HG03558 (cell line): Measurements from ENCODE around the gene PPM1H.
"Not testable (repeated sequence)": the region's sequence is repeated elsewhere in the genome, so short reads cannot be mapped to it uniquely, and the experiment has no call there.

Experiments used
- ATAC-seq: cut with Tn5 transposase; IDR thresholded peaks from one replicate; pipeline ENCODE4 v1.9.1; 2021; ENCODE audit warnings: moderate number of reproducible peaks; ENCODE audit not compliant: unreplicated experiment; ENCODE audit errors: extremely low read depth

The PPM1H gene

GRCh38 chr12:62910549-62911169, 24.3 kb downstream of the PPM1H start:
- ATAC-seq, result no peak

DNA sequence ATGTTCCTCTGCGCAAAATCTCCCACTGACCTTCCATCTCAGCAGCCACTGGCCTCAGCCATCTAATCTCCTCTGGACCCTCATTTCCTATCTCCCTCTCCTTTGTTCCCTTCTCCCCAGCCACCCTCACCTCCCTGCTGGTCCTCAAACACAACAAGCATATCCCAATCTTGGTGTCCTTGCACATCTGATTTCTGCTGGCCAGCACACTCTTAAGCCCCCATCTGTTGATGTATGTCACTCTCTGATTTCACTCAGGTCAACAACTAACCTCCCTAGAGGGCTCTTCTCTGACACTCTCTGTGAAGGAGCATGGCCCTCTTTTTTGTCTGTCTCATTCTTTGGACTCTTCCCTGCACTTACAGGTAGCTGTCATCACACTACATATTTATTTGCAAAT, 25.6 kb downstream of the PPM1H start:
- ATAC-seq, result no peak

- no peak for ATAC-seq
Measured at GRCh38 chr12:62908674-62909073, 26.3 kb downstream of the PPM1H start.

- ATAC-seq, result no peak
Measured at GRCh38 chr12:62907561-62907960, 27.4 kb downstream of the PPM1H start.

- no peak for ATAC-seq
Measured at GRCh38 chr12:62907078-62907477, 27.9 kb downstream of the PPM1H start.

DNA sequence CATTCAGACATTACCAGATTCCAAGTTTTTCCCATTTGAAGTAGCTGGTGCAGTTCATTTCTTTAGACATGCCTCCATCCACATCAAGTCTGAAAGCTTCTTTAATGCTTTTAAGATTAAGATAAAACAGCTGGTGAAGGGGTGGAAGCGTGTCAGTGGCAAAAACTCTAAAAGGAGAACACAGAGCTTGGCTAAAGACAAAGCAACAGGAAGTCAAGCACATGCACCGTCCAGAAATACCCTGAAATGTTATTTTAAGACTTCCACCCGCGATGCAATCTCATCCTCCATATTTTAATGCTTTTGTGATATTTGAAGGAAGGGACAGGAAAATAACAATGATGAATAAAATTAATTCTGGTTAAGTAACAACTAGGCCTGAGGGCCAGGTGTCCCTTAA, 31.8 kb downstream of the PPM1H start:
- no peak for ATAC-seq

DNA sequence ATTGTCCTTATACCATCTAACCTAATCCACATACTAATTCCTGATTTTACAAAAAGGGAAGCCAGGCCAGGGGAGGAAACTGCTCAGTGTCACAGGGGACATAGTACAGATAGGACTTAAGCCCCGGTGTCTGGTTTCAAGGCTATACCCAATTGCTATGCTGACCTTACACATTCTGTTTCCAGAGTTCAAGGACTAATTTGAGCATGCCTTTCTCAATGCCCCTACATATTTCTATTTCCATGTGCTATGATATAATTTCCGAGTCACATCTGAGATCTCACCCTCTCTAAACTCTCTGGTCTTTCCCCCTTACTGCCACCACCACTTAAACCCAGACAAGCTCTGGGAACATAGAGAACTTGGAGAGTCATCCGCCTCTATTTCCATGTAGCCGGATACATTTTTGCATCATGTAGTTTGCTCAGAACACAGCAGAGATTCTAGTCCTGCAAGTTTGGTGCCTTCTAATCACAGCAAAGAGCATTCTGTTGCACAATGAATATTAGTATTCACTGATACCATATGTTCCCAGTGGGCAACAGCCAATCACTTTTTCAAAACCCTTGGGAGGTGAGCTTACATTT, 34.2 kb downstream of the PPM1H start:
- ATAC-seq, result no peak

GRCh38 chr12:62899568-62900390, 35.2 kb downstream of the PPM1H start:
- no peak for ATAC-seq

DNA sequence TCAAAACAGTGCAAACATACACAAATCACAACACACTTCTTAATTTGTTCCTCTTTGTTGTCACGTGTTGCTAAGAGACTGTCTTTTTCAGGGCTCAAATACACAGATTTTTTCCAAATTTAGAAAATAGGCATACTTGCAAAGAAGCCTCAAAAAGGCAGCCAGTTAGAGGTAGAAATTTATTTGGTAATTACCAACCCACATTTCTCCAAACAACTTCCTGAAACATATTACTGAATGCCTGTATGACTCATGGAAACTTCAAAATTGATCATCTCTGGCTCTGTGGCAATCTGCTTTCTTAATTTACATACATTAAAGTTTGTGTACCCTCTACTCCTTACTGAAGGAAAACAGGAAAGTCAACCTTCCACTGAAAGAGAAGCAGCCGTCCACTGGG, 36.4 kb downstream of the PPM1H start:
- no peak for ATAC-seq

- no peak for ATAC-seq
Measured at GRCh38 chr12:62895351-62895877, 39.5 kb downstream of the PPM1H start.

- ATAC-seq, result no peak
Measured at GRCh38 chr12:62893276-62893675, 41.7 kb downstream of the PPM1H start.

DNA sequence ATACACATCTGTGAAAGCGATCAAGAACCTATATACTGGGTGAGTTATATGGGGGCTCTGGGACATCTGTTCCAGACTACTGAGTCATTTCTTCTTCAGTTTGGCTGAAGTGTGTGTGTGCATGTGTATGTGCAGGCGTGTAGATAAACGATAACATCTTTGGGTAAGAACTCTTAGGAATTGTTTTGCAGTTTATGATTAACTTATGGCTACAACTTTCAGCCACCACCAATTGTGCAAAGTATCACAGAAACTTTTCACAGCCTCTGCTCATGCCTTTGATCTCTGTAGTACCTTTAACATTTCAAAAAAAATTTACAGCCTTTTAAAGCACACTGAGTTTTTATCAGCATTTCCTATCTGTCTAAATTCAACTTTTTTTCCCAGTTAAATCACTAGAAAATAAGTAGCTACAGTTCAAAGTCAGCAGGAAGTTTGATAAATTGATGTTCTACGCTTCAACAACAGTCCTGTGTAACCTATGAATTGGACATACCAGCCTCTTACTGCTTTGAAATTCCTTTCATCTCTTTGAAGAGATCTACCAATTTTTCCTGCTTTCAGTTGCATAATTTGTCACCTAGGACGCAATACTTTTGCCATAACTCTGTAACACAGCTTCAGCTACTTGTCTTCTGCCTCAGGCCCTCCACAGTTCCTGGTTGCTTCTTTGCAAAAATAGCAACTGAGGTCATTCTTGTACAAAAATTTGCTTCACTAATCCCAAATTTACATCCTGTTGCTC, 43.0 kb downstream of the PPM1H start:
- ATAC-seq, result no peak

- ATAC-seq, result no peak
Measured at GRCh38 chr12:62888454-62889110, 46.4 kb downstream of the PPM1H start.

- ATAC-seq, result no peak
Measured at GRCh38 chr12:62886796-62887195, 48.2 kb downstream of the PPM1H start.

GRCh38 chr12:62885242-62885641, 49.7 kb downstream of the PPM1H start:
- ATAC-seq, result no peak

DNA sequence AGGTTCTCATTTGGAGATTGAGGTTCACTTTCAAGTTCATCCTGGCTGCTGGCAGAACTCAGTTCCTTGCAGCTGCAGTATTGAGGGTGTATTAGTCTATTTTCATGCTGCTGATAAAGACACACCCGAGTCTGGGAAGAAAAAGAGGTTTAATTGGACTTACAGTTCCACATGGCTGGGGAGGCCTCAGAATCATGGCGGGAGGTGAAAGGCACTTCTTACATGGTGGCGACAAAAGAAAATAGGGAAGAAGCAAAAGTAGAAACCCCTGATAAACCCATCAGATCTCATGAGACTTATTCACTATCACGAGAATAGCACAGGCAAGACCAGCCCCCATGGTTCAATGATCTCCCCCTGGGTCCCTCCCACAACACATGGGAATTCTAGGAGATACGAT, 50.1 kb downstream of the PPM1H start:
- not testable (repeated sequence) for ATAC-seq

DNA sequence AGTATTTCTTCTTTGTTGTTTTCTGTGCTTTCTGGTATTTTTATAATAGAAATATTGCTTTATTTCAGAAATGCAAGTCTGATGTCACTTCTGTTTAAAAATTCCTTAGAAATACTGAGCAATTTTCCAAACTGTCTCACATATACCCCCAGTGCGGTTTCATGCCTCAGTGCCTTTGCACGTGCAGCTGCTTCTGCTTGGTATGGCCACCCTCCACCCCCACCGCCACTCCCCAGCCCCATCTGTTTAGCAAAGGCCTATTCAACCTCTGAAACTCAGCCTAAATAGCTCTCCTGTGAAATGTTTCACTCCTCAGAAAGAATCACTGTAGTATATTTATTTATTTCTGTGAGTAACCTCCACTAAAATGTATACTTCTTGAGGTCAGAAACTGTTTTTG, 52.3 kb downstream of the PPM1H start:
- no peak for ATAC-seq

GRCh38 chr12:62882140-62882539, 52.8 kb downstream of the PPM1H start:
- no peak for ATAC-seq

GRCh38 chr12:62879691-62880090, 55.3 kb downstream of the PPM1H start:
- ATAC-seq, result no peak

DNA sequence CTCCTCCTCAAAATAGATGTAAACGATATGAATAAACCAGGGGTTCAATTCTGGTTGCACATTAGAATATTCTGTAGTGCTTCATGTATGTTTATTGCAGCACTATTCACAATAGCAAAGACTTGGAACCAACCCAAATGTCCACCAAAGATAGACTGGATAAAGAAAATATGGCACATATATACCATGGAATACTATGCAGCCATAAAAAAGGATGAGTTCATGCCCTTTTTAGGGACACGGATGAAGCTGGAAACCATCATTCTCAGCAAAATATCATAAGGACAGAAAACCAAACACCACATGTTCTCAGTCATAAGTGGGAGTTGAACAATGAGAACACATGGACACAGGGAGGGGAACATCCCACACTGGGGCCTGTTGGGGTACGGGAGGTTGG, 55.7 kb downstream of the PPM1H start:
- not testable (repeated sequence) for ATAC-seq
